ENCODE results near the gene SLIT1.

DNA sequence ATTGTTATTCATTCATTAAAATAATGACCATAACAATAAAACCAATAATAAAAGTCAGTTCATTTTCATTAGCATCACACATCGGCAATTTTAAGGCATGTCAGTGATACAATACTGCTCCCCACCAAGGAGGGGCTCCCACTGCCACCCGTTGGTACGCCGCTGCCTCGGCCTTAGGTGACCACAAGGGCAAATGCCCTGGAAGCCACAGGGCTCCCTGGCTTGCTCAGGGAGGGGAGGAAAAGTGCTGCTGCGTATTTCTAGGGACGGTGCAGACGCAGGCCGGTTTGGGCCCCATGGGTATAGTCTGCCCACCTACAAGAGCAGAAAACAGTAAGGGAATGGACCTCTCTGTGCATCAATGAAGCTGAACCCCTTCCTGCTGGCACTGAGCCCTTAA, 85.1 kb downstream of the SLIT1 start:
- TF ChIP-seq EP300 (conservative IDR thresholded peaks at IDR 0.05; ENCODE audit: poor library complexity, severe bottlenecking) (no peak), CTCF (IDR thresholded peaks at IDR 0.05; ENCODE audit: poor library complexity, severe bottlenecking) (no peak)

All from neural cell (in vitro differentiated cells).